ENCODE results near the gene GRIA4.

The GRIA4 gene

GRCh38 chr11:105858841-105859240 is 249.0 kb downstream of the GRIA4 start:
- ChIA-PET CTCF (interaction anchor here (1.0 kb wide), 1 partner anchor 21 kb away, joined by 3 read pairs; no protein-coding TSS in a partner anchor), POLR2A (no interaction called here)
- TF ChIP-seq, protein P1, sequence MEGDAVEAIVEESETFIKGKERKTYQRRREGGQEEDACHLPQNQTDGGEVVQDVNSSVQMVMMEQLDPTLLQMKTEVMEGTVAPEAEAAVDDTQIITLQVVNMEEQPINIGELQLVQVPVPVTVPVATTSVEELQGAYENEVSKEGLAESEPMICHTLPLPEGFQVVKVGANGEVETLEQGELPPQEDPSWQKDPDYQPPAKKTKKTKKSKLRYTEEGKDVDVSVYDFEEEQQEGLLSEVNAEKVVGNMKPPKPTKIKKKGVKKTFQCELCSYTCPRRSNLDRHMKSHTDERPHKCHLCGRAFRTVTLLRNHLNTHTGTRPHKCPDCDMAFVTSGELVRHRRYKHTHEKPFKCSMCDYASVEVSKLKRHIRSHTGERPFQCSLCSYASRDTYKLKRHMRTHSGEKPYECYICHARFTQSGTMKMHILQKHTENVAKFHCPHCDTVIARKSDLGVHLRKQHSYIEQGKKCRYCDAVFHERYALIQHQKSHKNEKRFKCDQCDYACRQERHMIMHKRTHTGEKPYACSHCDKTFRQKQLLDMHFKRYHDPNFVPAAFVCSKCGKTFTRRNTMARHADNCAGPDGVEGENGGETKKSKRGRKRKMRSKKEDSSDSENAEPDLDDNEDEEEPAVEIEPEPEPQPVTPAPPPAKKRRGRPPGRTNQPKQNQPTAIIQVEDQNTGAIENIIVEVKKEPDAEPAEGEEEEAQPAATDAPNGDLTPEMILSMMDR (IDR thresholded peaks at IDR 0.05; ENCODE audit: control extremely low read depth, extremely low read depth, low read depth, missing control alignments), result no peak
- no peak for DNase-seq (ENCODE audit: extremely low spot score)

- TF ChIP-seq, protein P1 (IDR thresholded peaks at IDR 0.05; ENCODE audit: control extremely low read depth, extremely low read depth, low read depth, missing control alignments), result no peak
- ChIA-PET CTCF (no interaction called here), POLR2A (no interaction called here)
- no peak for DNase-seq (ENCODE audit: extremely low spot score)
Observed at GRCh38 chr11:105860105-105860504, 250.2 kb downstream of the GRIA4 start.

GRCh38 chr11:105861225-105861624 is 251.4 kb downstream of the GRIA4 start:
- TF ChIP-seq, protein P1 (IDR thresholded peaks at IDR 0.05; ENCODE audit: control extremely low read depth, extremely low read depth, low read depth, missing control alignments), result peak; percentile 10
- no peak for DNase-seq (ENCODE audit: extremely low spot score)
- CTCF ChIA-PET, result interaction anchor here (2.0 kb wide), 1 partner anchor 914 kb away, joined by 7 read pairs; no protein-coding TSS in a partner anchor
- POLR2A ChIA-PET, result no interaction called here

DNA sequence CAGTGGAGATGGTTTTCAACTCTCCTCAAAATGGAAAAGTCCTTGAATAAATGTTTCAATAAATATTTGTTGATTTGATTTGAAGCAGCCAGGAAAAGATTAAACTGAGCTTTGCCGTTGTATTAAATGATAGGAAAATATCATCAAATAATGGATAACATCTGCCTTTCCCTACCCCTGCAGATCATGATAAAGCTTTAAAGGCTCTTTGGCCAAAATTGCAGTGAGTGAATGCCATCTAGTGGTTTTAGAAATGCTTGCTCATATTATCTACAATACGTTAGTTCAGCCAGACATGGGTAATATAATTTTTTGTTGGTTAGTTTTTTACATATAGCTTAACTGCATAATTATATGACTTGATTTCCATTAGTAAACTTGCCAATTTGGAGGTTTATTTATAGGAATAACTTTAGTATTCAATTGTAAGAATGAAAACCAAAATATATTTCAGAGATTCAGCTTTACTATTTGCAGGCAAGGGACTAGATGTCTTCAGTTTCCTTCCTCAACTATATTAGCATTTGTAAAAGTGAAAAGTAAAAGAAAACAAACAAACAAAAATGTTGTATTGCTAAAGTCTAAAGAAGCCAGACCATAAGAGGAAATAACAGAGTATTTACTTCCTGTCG is 253.0 kb downstream of the GRIA4 start:
- ChIA-PET POLR2A (no interaction called here), CTCF (interaction anchor here (0.7 to 2.6 kb wide), 18 partner anchors 9 to 1866 kb away, joined by 3 to 21 read pairs (median 3); no protein-coding TSS in a partner anchor)
- TF ChIP-seq, protein P1 (IDR thresholded peaks at IDR 0.05; ENCODE audit: control extremely low read depth, extremely low read depth, low read depth, missing control alignments), result peak; percentile 48
- DNase-seq (ENCODE audit: extremely low spot score), result peak; percentile 7

- CTCF ChIA-PET, result interaction anchor here (0.7 to 2.6 kb wide), 16 partner anchors 10 to 1866 kb away, joined by 3 to 21 read pairs (median 4); no protein-coding TSS in a partner anchor
- TF ChIP-seq, protein P1 (IDR thresholded peaks at IDR 0.05; ENCODE audit: control extremely low read depth, extremely low read depth, low read depth, missing control alignments), result no peak
- POLR2A ChIA-PET, result no interaction called here
- no peak for DNase-seq (ENCODE audit: extremely low spot score)
Observed at GRCh38 chr11:105863523-105863922, 253.7 kb downstream of the GRIA4 start.

GRCh38 chr11:105867742-105868141 is 257.9 kb downstream of the GRIA4 start:
- TF ChIP-seq, protein P1 (IDR thresholded peaks at IDR 0.05; ENCODE audit: control extremely low read depth, extremely low read depth, low read depth, missing control alignments), result no peak
- ChIA-PET CTCF (no interaction called here), POLR2A (no interaction called here)
- DNase-seq (ENCODE audit: extremely low spot score), result no peak

Data from GM10248 (cell line).